Activated T-helper 9 cell treated with anti-CD3 and anti-CD28 coated beads, Interleukin-2, amount 50 U/mL, for 16 hours (primary cell): Measurements from ENCODE around the gene MRPL21.
"Not testable (repeated sequence)": the region's sequence is repeated elsewhere in the genome, so short reads cannot be mapped to it uniquely, and the experiment has no call there.

Experiments
- DNase-seq: peaks from one replicate; pipeline ENCODE4 v3.0.0-alpha.2; 2020; ENCODE audit warnings: low read depth

Gene MRPL21

DNA sequence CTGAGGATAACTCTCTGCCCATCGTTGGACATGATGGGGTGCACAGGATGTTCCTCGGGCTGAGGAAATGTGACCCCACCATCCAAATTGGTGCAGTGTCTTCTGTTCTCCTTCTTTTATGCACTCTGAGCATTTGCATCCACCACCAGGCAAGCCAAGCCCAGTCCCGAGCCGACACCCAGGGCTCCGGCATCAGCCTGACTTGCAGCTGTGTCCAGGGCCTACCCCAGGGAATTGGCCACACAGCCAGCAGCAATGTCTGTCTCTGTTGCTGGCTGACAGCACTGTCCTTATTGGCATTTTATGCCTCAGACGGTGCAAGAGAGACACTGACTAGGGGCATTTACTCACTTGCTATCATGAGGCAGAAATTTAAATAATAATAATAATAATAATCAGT is 36.6 kb downstream of the MRPL21 start:
- no peak for DNase-seq

DNA sequence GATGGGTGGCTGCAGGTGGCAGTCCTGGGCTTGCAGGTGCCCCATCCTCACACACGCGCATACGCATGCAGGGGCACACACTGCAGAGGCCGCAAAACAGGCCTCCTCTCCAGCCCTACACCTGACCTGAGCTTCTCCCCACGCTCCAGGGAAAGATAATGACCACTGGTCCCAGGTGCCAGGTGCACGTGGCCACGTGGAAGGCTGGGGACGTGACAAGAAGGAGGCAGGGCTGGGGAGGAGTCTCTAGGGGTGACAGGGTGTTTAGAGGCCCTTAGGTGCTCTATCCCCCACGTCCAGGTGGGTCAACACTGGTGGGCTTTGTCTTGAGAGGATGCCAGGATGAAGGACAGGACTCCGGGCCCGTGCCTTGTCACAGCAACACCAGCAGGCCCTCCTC is 38.4 kb downstream of the MRPL21 start:
- no peak for DNase-seq

DNA sequence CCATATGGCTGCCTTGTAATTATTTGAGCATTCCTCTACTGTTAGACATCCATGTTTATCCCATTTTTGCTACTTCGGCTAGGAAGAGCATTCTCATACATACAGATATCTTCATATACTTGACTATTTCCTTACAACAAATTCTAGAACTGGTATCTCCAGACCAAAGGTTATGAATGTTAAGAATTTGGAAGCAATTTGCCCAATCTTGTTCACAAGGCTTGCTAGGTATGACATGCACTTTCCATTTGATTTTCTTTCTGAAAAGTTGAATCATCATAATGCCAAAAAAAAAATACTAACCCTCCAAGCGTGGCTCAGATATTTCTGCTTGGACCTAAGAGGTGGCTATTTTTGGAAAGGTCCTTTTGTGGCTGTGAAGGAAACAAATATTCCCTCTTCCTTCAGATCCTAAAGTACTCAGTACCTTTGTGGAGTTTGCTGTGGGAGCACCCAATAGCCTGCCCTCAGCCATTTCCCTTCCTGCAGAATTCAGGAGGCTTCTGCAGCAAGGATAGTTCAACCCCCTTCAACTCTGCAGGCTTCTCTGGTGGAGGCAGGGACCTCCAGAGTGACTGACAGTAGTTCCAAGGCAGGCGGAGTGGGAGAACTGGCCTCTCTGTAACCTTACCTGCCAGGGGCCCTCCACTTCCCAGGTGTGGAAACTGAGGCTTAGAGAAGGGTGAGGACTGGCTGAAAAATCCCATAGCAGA is 39.9 kb downstream of the MRPL21 start:
- no peak for DNase-seq

DNA sequence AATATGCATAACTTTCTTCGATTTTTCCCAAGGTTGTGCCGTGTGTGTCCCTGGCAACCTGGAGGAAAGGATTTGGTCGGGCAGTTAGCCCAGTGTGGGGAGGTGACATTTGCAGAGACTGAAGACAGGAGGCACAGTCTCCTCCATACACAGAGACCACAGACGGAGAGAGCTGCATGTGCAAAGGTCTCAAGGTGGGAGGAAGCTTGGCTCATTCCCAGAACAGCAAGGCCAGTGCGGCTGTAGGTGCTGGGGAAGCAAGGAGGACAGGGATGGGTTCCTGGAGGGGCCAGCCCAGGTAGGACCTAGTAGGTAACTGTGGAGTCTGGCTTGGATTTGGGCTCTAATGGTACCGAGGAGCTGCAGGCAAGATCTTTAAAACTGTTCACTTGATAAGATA is 41.2 kb downstream of the MRPL21 start:
- DNase-seq = no peak

DNA sequence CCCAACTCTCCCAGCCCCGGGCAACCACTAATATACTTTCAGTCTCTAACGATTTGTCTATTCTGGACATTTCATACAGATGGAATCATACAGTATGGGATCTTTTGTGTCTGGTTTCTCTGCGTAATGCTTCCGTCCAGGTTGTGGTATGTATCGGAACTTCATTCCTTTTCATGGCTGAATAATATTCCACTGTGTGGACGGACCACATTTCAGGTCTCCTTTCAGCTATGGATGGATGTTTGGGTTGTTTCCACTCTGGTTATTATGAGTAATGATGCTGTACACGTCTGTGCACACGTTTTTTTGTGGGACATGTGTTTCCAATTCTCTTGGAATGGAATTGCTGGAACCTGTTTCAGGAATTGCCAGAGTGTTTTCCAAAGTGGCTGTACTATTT is 44.5 kb downstream of the MRPL21 start:
- DNase-seq = no peak

DNA sequence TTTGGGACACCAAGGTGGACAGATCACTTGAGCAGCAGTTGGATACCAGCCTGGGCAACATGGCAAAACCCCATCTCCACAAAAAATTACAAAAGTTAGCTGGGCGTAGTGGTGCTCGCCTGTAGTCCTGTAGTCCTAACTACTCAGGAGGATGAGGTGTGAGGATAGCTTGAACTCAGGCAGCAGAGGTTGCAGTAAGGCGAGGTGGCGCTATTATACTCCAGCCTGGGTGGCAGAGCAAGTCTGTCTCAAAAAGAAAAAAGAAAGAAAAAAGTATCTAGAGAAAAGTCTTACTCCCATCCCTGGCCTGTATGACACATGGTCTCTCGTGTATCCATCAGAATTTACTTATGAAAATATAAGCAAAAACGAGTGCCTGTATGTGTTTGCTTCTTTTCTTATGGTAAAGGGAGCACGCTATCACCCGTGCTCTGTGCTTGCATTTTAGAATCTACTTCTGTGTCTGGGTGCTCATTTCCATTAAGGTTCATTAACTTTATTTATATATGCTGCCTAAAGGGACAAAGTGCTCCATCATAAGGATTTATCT is 46.5 kb downstream of the MRPL21 start:
- DNase-seq = no peak

DNA sequence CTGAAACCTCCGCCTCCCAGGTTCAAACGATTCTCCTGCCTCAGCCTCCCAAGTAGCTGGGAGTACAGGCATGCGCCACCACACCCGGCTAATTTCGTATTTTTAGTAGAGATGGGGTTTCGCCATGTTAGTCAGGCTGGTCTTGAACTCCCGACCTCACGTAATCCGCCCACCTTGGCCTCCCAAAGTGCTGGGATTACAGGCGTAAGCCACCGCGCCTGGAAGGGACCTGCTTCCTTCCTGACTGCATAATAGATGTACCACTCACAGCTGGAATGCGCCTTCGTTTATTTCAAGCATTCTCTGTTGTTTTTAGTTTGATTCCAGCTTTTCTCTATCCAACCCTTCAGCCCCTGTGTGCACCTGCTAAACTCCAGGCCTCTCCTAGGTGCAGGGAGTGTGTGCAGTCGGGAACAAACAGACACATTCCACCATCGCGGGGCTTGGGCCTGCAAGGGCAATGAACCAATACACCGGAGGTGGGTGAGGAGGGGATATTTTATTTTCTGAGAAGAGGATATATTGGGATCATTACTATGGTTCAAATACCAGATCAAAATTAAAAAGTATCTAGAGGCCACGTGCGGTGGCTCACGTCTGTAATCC is 47.1 kb downstream of the MRPL21 start:
- DNase-seq = not testable (repeated sequence)

DNA sequence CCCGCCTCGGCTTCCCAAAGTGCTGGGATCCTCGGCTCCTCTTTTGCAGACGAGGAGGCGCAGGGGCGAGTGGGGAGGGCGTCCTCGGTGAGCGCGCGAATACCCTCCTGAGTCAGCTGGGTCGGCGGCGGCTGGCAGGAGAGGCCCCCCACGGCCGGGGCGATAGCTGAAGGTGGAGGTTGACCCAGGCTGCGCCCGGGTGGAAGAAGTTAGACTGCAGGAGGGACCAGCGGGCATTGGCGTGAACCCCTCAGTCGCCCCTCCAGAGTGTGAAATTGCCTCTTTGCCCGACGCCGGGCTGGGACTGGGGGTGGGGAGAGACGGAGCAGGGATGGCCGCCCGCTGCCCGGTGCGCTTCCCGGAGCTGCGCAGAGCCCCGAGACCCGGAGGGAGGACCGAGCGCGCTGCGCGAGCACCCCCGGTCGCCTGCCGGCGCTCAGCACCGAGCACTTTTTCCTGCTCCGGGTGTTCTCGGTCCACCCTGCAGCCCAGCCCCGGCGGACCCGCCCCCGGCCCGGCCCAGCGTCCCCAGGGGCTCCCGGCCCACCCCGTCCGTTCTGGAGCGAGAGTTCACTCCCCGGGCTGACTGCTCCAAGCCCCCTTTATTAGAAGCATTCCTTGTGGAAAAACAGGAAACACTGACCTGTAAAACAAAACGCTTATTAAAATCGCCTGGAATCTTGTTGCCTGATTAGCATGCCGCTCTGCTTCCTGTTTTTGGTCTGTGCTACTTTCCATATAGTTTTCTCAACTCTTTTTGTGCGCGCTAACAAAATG is 48.2 kb downstream of the MRPL21 start:
- DNase-seq = no peak

DNA sequence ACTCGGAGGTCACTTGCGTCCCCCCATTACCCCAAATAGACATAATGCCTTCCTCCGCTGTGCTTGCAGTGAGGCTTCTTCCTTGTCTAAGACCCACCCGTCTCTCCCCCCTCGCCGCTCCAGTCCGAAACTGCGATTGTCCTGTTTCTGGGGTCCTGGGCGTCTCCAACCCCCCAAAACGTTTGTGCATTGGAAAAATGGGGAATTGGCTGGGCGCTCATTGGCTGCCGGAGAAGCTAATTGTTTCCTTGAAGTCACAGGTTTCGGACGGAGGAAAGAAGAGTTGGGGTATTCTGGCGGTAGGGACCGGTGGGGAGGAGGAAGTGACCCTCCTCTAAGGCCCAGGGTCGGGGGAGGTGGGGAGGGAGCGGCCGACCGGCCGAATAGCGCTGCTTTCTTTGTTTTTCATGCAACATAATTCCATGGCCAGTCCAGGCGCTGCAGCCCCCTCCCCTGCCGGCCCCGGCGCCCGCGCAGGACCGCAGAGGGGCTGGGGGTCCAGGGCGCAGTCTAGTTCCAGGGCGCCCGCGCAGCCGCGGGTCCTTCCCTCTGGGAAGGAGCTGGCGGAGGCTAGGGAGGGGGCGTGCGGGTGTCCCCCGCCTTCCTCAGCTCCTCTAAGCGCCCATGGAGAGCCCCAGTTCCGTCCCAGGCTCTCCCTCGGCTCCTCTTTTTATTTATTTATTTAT is 49.2 kb downstream of the MRPL21 start:
- no peak for DNase-seq

DNA sequence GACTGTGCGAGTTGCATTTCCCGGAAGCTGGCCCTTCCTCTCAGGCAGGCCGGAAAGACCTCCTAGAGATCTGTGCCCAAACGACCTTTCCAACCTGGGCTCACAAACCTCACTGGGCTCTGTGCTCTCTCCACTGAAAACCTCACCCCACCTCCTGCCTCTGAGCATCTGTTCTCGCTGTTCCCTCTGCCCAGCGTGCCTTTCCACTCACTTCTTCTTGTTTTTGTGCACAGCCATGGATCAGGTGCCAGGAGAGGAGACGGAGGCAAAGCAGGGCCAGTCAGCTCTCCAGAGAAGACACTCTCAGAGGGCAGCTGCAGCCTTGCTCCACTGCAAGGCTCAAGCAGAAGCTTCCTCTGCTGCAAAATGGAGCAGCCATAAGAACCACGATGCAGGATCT is 51.0 kb downstream of the MRPL21 start:
- no peak for DNase-seq

DNA sequence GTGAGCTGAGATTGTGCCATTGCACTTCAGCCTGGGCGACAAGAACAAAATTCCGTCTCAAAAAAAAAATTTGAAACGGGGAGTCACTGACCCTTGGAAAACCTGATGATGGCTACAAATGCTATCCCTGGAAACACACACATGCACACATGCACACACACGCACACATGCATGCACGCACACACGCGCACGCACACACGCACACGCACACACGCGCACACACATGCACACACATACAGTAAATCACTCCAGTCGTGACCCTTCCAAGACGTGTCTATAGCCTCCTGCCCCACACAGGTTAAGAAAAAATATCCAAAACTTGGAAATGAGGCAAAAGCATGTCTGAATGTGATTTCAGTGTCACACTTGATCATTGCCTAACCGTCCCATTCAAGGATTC is 55.2 kb downstream of the MRPL21 start:
- no peak for DNase-seq

DNA sequence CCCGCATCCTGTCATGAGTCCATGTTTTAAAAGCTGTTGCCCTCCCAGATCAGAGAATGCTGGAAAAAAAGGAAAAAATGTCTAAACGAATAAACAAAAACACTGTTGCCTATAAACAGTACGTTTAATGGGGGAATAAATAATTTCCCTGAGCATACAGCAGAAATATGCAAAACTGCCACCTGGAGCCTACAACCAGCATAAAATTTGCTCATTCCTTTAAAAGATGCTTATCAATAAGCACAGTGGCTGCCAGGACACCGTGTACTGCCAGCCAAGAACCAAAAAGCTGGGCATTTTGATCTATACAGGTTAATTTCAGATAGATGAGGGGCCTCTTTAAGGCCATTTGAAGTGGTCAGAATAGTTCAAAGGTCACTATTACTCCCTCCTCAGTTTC is 56.2 kb downstream of the MRPL21 start:
- no peak for DNase-seq

DNA sequence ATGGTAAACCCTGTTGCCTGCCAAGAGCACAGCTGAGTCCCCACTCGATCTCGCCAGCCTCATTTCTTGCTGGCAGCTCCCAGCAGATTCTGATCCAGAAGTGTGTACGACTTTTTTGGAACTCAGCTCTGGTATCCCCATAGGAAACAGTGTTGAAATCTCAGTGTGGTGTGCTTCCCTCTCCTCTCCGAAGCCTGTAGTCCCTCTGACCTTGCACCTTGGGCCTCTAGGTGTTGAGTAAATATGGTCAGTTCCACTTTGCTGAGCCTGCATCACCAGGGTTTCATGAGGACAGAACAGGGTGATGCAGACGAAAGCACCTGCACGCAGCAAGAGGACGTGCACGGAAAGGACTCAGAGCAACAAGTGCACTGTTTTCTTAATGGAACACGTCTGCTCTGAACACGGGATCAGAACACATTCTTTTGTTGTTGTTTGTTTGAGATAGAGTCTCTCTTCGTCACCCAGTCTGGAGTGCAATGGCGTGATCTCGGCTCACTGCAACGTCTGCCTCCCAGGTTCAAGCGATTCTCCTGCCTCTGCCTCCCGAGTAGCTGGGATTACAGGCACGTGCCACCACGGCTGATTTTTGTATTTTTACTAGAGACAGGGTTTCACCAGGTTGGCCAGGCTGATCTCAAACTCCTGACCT is 58.2 kb downstream of the MRPL21 start:
- DNase-seq = no peak

DNA sequence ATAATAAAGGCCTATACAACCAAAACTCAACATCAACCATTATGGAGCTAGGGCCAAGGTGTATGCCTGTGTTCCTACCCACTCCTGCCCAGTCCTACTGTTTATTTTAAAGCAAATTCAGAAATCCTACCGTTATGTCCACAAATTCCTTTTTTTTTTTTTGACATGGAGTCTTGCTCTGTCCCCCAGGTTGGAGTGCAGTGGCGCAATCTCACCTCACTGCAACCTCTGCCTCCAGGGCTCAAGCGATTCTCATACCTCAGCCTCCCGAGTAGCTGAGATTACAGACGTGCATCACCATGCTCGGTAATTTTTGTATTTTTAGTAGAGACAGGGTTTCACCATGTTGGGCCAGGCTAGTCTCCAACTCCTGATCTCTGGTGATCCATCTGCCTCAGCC is 58.8 kb downstream of the MRPL21 start:
- no peak for DNase-seq

DNA sequence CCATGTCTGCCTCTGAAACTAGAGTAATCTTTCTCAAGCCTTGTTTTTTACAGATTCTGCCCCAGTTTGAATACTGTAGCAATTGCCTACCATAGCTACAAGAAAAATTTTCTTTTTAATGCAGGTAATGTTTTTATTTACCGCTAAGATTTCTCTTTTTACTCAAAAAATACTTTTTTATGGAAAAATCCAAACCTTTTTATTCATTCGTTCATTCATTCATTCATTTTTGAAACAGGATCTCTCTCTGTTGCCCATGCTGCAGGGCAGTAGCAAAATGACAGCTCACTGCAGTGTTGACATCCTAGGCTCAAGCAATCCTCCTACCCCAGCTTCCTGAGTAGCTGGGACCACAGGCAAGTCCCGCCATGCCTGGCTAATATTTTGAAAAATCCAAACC is 59.3 kb downstream of the MRPL21 start:
- DNase-seq = no peak

DNA sequence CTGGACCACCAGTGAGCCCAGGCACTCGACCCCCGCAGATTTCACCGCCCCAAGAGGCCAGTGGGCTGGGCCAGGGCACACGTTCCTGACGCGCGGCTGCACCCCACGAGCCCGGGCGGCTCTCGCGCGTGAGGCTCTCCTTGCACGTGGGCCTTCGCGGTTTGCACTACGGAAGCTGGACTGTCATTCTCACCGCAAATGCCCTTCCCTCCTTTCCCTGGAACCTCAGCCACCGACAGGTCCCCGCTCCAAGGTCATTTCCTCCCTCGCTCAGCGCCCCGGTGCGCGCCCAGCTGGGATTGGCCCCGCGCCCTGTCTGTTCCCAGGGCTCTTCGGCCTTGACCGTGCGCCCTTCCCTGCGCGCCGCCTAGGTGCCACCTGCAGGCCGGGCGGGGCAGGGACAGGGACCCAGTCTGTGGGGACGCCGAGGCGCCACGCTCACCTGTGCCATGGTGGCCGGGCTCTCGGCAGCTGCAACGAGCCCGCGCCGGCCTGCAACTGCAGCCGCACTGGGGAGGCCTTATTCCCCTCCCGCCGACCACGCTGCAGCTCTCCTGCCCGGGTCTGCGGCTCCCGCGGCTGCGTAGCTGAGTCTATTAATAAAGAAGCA is 59.8 kb downstream of the MRPL21 start:
- peak; percentile 70 for DNase-seq

DNA sequence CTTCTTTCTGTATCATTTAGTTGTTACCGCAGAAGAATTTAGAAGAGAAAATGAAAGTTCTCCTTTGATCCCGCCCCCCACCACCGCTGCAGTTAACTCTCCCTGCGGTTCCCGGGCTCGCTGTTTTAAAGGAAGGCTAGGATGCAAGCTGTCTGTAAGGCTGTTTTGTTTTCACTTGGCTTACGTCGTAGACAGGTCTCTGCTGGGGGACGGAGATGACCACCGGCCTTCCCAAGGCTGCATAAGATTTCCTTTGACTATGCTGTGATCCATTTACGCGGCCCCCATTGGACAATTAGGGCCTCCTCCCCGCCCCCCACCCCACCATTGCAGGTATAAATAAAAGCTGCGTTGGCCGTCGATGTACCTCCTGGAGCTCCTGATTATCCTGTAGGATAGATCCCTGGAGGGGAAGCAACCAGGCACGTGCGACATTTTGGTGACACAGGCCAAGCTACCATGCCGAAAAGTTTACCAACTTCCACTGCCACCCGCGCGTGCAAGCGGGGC is 60.5 kb downstream of the MRPL21 start:
- peak; percentile 34 for DNase-seq

DNA sequence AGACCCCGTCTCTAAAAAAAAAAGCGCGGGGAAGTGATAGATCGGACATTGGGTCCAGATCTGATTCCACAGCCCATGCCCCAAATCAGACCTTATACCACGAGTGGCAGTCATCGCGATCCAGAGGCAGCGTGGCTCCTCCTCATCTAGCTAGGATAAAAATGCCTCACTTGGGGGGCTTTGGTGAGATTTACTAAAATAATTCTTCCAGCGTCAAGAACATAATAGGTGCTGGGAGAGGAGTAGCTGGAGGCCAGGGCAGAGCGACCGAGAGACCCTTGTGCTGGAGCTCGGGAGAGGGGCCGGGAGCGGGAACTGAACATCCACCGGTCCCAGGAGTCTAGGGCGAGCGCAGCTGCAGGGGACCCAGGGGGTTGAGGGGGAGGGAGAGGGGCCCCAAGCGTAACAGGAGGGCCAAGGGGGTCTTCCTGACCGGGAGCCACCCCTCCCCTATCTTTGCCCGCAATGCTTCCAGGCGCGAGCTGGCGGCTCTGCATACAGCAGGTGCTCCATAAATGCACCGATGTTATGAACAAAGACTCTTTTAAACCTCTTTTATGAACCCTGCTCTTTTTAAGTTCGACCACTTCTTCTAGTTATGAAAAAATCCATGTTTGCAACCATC is 61.1 kb downstream of the MRPL21 start:
- DNase-seq = no peak

DNA sequence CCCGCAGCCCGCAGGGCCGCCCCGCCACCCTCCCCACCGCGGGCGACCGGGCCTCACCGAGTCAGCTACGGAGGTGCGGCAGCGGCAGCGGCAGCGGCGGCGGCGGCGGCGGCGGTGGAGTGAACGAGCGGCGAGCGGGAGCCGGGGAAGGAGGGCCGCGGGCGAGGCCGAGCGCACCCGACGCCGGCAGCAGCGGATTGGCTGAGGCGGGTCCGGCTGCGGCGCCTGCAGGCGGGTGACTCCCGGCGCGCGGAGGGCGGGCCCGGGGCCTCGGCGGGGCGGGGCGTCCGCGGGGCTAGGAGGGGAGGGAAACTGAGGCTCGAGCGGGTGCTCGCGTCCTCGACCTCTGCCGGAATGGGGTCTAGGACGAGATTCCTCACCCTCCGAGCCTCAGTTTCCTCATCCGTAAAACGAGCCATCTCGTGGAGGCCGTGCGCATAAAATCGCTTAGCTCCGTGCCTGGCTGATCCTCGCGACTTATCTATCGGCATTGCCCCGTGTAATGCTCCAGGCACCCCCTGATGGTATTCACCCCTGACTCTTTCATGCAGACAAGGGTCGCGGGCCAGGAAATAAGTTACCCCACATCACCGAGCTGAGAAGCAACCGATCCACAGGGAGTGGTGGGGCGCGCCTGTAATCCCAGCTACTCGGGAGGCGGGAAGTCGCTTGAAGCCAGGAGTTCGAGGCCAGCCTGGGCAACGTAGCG is 61.8 kb downstream of the MRPL21 start, which contains the start of gene CPT1A:
Gene CPT1A (minus strand): TSS at position 199 of the 709 bp plus-strand sequence. CDS start 26,442 bp downstream, outside the sequence.
- DNase-seq = peak; percentile 62
